HepG2 (cell line): Measurements from ENCODE around the gene BIN1. TPM values are rescaled to one million over a fixed set of nuclear protein-coding genes. Genes with fewer than 3 reads are reported as not detected.

Experiments used
- EED ChIP-seq: sonication (generic); formaldehyde crosslinking; IDR thresholded peaks from 2 replicates; pipeline ENCODE4 v1.5.0; 2020; ENCODE audit warnings: mild to moderate bottlenecking, missing genetic modification reagents
- MTF2 ChIP-seq: sonication (generic); formaldehyde crosslinking; IDR thresholded peaks from 2 replicates; pipeline ENCODE4 v1.5.0; 2020; ENCODE audit warnings: missing genetic modification reagents, borderline replicate concordance
- MYC ChIP-seq: sonication (generic); formaldehyde crosslinking; IDR thresholded peaks from 2 replicates; pipeline ENCODE4 v1.9.0; 2021; ENCODE audit warnings: missing genetic modification reagents, borderline replicate concordance
- PITX1 ChIP-seq: sonication (generic); formaldehyde crosslinking; IDR thresholded peaks from 2 replicates; pipeline ENCODE4 v1.5.1; 2020; ENCODE audit warnings: mild to moderate bottlenecking, missing genetic modification reagents
- SMAD1 ChIP-seq: sonication (generic); formaldehyde crosslinking; IDR thresholded peaks from 2 replicates; pipeline ENCODE4 v1.4.0; 2020; ENCODE audit warnings: missing genetic modification reagents, low read depth, mild to moderate bottlenecking, borderline replicate concordance
- SOX6 ChIP-seq, 2 experiments: fragments of 450-650 bp in 1 of 2; sonication (generic) in 1 of 2; formaldehyde crosslinking in 1 of 2; IDR thresholded peaks; 2 replicates each; pipeline versions ENCODE4 v1.4.0 to v1.6.1; 2017 to 2020; ENCODE audit warnings: antibody characterized with exemption in 1 of 2, mild to moderate bottlenecking in 1 of 2, missing genetic modification reagents in 1 of 2
- TEAD3 ChIP-seq: optimal IDR thresholded peaks from 2 replicates; pipeline ENCODE3; 2016; ENCODE audit warnings: borderline replicate concordance
- ZBTB8A ChIP-seq: sonication (generic); formaldehyde crosslinking; IDR thresholded peaks from 2 replicates; pipeline ENCODE4 v1.4.0; 2020; ENCODE audit warnings: mild to moderate bottlenecking, low read depth, missing genetic modification reagents, borderline replicate concordance
- ZNF205 ChIP-seq: IDR thresholded peaks from 2 replicates; pipeline ENCODE4 v1.6.1; 2018; ENCODE audit warnings: missing biosample characterization, missing genetic modification reagents
- ZNF263 ChIP-seq: sonication (generic); formaldehyde crosslinking; IDR thresholded peaks from 2 replicates; pipeline ENCODE4 v1.4.0; 2020; ENCODE audit warnings: missing genetic modification reagents
- ZNF547 ChIP-seq: sonication (generic); formaldehyde crosslinking; IDR thresholded peaks from 2 replicates; pipeline ENCODE4 v1.5.1; 2020; ENCODE audit warnings: mild to moderate bottlenecking, missing genetic modification reagents
- ZNF577 ChIP-seq: sonication (generic); formaldehyde crosslinking; IDR thresholded peaks from 2 replicates; pipeline ENCODE4 v1.4.0; 2020; ENCODE audit warnings: mild to moderate bottlenecking, low read depth, missing genetic modification reagents, borderline replicate concordance
- ZNF605 ChIP-seq: sonication (generic); formaldehyde crosslinking; IDR thresholded peaks from 2 replicates; pipeline ENCODE4 v1.8.0; 2022; ENCODE audit warnings: mild to moderate bottlenecking, missing genetic modification reagents
- ZNF768 ChIP-seq: sonication (generic); formaldehyde crosslinking; IDR thresholded peaks from 2 replicates; pipeline ENCODE4 v1.4.0; 2020; ENCODE audit warnings: missing genetic modification reagents
- ZNF788 ChIP-seq: sonication (generic); formaldehyde crosslinking; IDR thresholded peaks from 2 replicates; pipeline ENCODE4 v1.5.0; 2020; ENCODE audit warnings: mild to moderate bottlenecking, missing genetic modification reagents, borderline replicate concordance
- polyA plus RNA-seq, 8 experiments: library from polyadenylated mRNA; depleted of rRNA in 3 of 8; stranded (reverse) in 7 of 8; unstranded in 1 of 8; fragments of >200 nt; fragmentation: Illumina TruSeq in 4 of 8; extraction: Trizol in 4 of 8; gene quantifications; 2 replicates each; pipeline versions ENCODE4 v1.2.1 to v1.2.3, GENCODE V29; 2011 to 2016; ENCODE audit warnings: low read depth in 4 of 8, missing spikeins in 1 of 8, mixed read lengths in 1 of 8; ENCODE audit not compliant: insufficient read depth in 1 of 8
- total RNA-seq, 5 experiments: library from RNA; depleted of rRNA; stranded (reverse); fragments of >200 nt; fragmentation: Illumina TruSeq; extraction: Trizol; gene quantifications; 2 replicates each; pipeline ENCODE4 v1.2.3, GENCODE V29; 2016; ENCODE audit warnings: low read depth in 1 of 5
- TF ChIP-seq, protein P1 (sequence below): sonication (generic); formaldehyde crosslinking; IDR thresholded peaks from 2 replicates; pipeline ENCODE4 v1.4.0; 2020; ENCODE audit warnings: missing genetic modification reagents
- TF ChIP-seq, protein P2 (sequence below): sonication (generic); formaldehyde crosslinking; IDR thresholded peaks from 2 replicates; pipeline ENCODE4 v1.9.0; 2022; ENCODE audit warnings: missing genetic modification reagents, mild to moderate bottlenecking, borderline replicate concordance
- TF ChIP-seq, protein P3 (sequence below): sonication (generic); formaldehyde crosslinking; IDR thresholded peaks from 2 replicates; pipeline ENCODE4 v1.5.0; 2020; ENCODE audit warnings: missing genetic modification reagents
- TF ChIP-seq, protein P4 (sequence below): sonication (generic); formaldehyde crosslinking; IDR thresholded peaks from 2 replicates; pipeline ENCODE4 v1.4.0; 2020; ENCODE audit warnings: missing genetic modification reagents

Gene BIN1
- total and polyA plus RNA-seq, 2 of the 13 experiments (the other 11 are each of a cell fraction or from before 2014, with no cell fraction given): 0.93 to 1.2 TPM

DNA sequence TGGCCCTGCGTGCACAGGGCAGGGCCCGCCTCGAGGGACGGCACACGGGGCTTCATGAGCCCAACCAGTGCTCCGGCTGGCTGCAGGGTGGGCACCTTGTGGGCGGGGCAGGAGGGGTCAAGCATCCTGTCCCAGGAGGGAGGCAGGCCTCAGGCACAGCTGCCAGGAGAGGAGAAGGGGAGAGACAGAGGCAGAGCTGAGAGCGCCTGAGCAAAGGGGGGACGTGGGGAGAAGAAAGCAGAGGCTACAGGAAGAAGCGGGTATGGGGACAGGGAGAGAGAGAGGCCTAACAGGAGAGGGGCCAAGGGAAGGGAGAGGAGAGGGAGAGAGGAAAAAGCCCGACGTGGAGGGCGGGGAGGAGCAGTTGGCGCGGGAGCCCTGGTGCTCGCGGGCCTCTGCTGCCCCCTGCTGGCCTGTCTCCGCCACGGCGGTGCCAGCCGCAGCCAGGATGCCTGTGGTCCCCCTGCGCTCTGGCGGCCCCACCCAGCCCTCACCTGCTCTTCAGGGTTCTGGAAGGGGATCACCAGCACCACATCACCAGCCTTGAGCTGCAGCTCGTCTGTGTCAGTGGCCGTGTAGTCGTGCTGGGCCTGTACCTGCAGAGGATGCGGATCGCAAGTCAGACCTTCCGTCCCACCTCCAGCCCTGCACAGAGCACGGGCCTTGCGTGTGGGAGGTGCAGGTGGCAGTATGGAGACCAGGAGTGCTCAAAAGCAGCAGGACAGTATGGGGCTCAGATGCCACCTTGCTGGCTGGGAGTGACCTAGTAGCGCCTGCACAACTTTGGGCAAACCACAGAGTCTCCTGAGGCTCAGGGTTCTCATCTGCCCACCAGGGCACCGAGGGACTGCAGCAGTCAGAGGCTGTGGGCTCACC is 56.8 kb downstream of the BIN1 start (continued):
- TF ChIP-seq, protein P1, sequence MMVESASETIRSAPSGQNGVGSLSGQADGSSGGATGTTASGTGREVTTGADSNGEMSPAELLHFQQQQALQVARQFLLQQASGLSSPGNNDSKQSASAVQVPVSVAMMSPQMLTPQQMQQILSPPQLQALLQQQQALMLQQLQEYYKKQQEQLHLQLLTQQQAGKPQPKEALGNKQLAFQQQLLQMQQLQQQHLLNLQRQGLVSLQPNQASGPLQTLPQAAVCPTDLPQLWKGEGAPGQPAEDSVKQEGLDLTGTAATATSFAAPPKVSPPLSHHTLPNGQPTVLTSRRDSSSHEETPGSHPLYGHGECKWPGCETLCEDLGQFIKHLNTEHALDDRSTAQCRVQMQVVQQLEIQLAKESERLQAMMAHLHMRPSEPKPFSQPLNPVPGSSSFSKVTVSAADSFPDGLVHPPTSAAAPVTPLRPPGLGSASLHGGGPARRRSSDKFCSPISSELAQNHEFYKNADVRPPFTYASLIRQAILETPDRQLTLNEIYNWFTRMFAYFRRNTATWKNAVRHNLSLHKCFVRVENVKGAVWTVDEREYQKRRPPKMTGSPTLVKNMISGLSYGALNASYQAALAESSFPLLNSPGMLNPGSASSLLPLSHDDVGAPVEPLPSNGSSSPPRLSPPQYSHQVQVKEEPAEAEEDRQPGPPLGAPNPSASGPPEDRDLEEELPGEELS (CRISPR knock-in tag): no peak
- 0 out of 2 replicates have a peak, but pooled peaks have one; percentile 34 for TF ChIP-seq SMAD1 (CRISPR knock-in tag)
- no peak for TF ChIP-seq SOX6 (IDR thresholded peaks at IDR 0.05)
- TF ChIP-seq SOX6 (CRISPR knock-in tag; IDR thresholded peaks at IDR 0.05): peak; percentile 37; the same call in 1 of the 2 replicates
- TF ChIP-seq ZNF788: peak; percentile 41; the same call in 1 of the 2 replicates
- TF ChIP-seq ZNF605 (CRISPR knock-in tag): no peak
- TF ChIP-seq ZBTB8A (CRISPR knock-in tag): no peak
- peak; percentile 70; the same call in 1 of the 2 replicates for TF ChIP-seq ZNF263 (CRISPR knock-in tag)
- TF ChIP-seq, protein P2, sequence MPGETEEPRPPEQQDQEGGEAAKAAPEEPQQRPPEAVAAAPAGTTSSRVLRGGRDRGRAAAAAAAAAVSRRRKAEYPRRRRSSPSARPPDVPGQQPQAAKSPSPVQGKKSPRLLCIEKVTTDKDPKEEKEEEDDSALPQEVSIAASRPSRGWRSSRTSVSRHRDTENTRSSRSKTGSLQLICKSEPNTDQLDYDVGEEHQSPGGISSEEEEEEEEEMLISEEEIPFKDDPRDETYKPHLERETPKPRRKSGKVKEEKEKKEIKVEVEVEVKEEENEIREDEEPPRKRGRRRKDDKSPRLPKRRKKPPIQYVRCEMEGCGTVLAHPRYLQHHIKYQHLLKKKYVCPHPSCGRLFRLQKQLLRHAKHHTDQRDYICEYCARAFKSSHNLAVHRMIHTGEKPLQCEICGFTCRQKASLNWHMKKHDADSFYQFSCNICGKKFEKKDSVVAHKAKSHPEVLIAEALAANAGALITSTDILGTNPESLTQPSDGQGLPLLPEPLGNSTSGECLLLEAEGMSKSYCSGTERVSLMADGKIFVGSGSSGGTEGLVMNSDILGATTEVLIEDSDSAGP (CRISPR knock-in tag): peak; percentile 30; the same call in 1 of the 2 replicates
- TF ChIP-seq TEAD3 (CRISPR knock-in tag): peak; percentile 37
- TF ChIP-seq, protein P3, sequence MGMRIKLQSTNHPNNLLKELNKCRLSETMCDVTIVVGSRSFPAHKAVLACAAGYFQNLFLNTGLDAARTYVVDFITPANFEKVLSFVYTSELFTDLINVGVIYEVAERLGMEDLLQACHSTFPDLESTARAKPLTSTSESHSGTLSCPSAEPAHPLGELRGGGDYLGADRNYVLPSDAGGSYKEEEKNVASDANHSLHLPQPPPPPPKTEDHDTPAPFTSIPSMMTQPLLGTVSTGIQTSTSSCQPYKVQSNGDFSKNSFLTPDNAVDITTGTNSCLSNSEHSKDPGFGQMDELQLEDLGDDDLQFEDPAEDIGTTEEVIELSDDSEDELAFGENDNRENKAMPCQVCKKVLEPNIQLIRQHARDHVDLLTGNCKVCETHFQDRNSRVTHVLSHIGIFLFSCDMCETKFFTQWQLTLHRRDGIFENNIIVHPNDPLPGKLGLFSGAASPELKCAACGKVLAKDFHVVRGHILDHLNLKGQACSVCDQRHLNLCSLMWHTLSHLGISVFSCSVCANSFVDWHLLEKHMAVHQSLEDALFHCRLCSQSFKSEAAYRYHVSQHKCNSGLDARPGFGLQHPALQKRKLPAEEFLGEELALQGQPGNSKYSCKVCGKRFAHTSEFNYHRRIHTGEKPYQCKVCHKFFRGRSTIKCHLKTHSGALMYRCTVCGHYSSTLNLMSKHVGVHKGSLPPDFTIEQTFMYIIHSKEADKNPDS: peak; percentile 80; the same call in 1 of the 2 replicates
- 0 out of 2 replicates have a peak, but pooled peaks have one; percentile 43 for TF ChIP-seq ZNF205 (CRISPR knock-in tag)
- TF ChIP-seq MYC (CRISPR knock-in tag): peak; percentile 28; the same call in 1 of the 2 replicates
- peak; percentile 68; the same call in 1 of the 2 replicates for TF ChIP-seq ZNF547
- TF ChIP-seq, protein P4, sequence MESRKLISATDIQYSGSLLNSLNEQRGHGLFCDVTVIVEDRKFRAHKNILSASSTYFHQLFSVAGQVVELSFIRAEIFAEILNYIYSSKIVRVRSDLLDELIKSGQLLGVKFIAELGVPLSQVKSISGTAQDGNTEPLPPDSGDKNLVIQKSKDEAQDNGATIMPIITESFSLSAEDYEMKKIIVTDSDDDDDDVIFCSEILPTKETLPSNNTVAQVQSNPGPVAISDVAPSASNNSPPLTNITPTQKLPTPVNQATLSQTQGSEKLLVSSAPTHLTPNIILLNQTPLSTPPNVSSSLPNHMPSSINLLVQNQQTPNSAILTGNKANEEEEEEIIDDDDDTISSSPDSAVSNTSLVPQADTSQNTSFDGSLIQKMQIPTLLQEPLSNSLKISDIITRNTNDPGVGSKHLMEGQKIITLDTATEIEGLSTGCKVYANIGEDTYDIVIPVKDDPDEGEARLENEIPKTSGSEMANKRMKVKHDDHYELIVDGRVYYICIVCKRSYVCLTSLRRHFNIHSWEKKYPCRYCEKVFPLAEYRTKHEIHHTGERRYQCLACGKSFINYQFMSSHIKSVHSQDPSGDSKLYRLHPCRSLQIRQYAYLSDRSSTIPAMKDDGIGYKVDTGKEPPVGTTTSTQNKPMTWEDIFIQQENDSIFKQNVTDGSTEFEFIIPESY: no peak
- no peak for TF ChIP-seq ZNF768 (CRISPR knock-in tag)
- TF ChIP-seq EED: peak; percentile 75; the same call in 1 of the 2 replicates
- 0 out of 2 replicates have a peak, but pooled peaks have one; percentile 25 for TF ChIP-seq PITX1 (CRISPR knock-in tag)
- TF ChIP-seq ZNF577 (CRISPR knock-in tag): no peak
- 0 out of 2 replicates have a peak, but pooled peaks have one; percentile 62 for TF ChIP-seq MTF2 (CRISPR knock-in tag)
